ES-I3 (cell line): Measurements from ENCODE around the gene SPACA7.
"Not testable (repeated sequence)": the region's sequence is repeated elsewhere in the genome, so short reads cannot be mapped to it uniquely, and the experiment has no call there.

Experiments used
- H3K36me3 ChIP-seq: 2 replicates; pipeline ENCODE4 v1.6.1; 2013; ENCODE audit warnings: mild to moderate bottlenecking, low read length, control low read depth, moderate library complexity; ENCODE audit not compliant: insufficient read depth
- H3K4me1 ChIP-seq: 2 replicates; pipeline ENCODE4 v1.6.1; 2013; ENCODE audit warnings: mild to moderate bottlenecking, control low read depth, low read length; ENCODE audit not compliant: insufficient read depth
- H3K9ac ChIP-seq: 2 replicates; pipeline ENCODE4 v1.6.1; 2013; ENCODE audit warnings: low read depth, mild to moderate bottlenecking, low read length, moderate library complexity
- H3K9me3 ChIP-seq: 2 replicates; pipeline ENCODE4 v1.6.1; 2013; ENCODE audit warnings: mild to moderate bottlenecking, low read length, moderate library complexity; ENCODE audit not compliant: control insufficient read depth, insufficient read depth

The SPACA7 gene

DNA sequence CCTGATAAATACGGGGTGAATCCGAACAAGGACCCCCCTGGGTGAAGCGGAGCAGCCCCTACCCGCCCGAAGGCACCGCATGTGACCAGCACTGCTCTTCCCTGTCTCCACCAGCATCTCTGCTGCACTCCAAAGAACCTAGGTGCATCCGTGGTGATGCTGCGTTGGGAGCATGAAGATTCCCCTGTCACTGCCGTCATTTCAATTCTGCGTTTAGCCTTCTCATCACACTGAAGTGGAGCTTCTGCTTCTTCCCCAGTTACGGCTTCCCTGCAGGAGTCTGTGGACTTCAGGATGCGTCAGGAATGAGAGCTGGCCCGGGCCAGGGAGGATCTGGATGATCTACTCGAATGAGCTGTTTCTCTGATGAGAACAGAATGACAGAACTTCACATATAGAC, 47.9 kb downstream of the SPACA7 start:
- Histone ChIP-seq H3K4me1 (no peaks in the 10 kb centered on the region), H3K9me3 (peaks cover 7% of the 10 kb centered on the region; the same call in 1 of the 2 replicates), H3K9ac (no peak overlapping the region), H3K36me3 (no peaks in the 10 kb centered on the region)

GRCh38 chr13:112428704-112429103, 52.5 kb downstream of the SPACA7 start:
- no peaks in the 10 kb centered on the region for H3K36me3 ChIP-seq
- H3K9ac ChIP-seq, result no peak overlapping the region
- no peaks in the 10 kb centered on the region for H3K4me1 ChIP-seq
- H3K9me3 ChIP-seq, result peaks cover 12% of the 10 kb centered on the region

DNA sequence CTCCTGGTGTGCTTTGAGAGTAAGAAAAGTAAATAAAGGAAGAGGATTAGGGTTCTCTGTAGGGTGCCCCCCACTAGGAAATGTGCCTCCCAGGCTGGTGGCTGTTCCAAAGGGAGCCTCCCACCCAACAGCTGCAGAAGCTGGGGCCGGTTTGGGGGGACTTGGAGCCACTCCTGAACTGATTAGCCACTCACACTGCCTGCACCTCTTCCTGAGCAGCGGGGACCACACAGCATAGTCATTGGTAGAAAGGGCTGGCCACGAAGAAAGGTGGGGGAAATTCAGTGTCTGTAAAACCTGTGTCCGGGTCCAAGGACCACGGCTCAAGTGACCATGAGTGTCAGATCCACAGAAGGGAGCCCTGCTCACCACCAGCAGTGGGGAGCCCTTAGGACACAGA, 55.6 kb downstream of the SPACA7 start:
- Histone ChIP-seq H3K4me1 (no peaks in the 10 kb centered on the region), H3K9me3 (peaks cover 12% of the 10 kb centered on the region), H3K9ac (no peak overlapping the region), H3K36me3 (no peaks in the 10 kb centered on the region)

- not testable (repeated sequence) for H3K4me1 ChIP-seq, H3K9ac ChIP-seq, H3K36me3 ChIP-seq
- H3K9me3 ChIP-seq, result peaks cover 12% of the 10 kb centered on the region
Measured at GRCh38 chr13:112432734-112433133, 56.6 kb downstream of the SPACA7 start.

GRCh38 chr13:112433517-112433916, 57.4 kb downstream of the SPACA7 start:
- H3K9ac ChIP-seq, H3K4me1 ChIP-seq, H3K36me3 ChIP-seq: not testable (repeated sequence)
- peaks cover 12% of the 10 kb centered on the region for H3K9me3 ChIP-seq

DNA sequence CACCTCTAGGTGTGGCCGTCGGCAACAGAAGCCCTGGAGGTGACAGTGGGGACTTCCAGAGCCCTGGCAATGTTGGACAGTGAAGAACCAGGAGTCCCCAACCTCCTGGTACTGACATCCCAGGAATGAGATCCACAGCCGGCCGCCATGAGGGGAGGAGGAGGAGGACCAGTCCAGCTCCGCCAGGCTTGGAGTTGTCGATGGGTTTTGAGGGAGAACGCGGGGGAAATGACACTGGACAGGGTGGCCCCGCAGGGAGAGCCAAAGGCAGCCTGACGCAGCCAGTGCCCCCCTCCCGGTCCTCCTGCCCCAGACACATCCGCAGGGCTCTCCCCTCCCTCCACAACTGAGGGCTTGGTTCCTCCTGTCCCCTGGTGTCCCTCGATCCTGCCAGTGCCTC, 57.9 kb downstream of the SPACA7 start:
- no peak overlapping the region for H3K9ac ChIP-seq
- no peaks in the 10 kb centered on the region for H3K4me1 ChIP-seq
- H3K36me3 ChIP-seq, result no peaks in the 10 kb centered on the region
- peaks cover 8% of the 10 kb centered on the region for H3K9me3 ChIP-seq

DNA sequence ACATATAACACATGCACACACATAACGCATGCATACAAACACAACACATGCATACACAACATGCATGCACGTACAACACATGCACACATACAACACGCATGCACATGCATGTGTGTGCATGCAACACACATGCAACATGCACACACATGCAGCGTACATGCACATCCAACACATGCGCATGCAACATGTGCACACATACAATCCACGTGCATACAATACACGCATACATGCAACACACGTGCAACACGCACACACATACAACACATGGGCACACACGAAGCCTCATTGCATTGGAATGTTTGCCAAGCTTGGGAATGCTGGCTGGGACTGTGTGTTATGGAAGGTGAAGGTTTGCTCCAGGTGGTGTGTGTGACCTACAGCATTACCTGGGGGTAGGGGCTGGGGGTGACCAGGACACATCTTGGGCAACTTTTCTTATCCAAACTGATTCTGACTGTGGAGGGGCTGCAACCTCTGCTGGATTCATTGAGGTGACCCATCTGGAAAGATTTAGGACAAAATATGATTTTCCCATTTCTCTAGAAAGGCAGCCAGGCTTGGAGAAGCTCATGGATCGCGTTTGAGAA, 58.9 kb downstream of the SPACA7 start:
- H3K9me3 ChIP-seq, result peaks cover 3% of the 10 kb centered on the region; the same call in 1 of the 2 replicates
- H3K9ac ChIP-seq, result no peak overlapping the region
- no peaks in the 10 kb centered on the region for H3K4me1 ChIP-seq
- no peaks in the 10 kb centered on the region for H3K36me3 ChIP-seq

DNA sequence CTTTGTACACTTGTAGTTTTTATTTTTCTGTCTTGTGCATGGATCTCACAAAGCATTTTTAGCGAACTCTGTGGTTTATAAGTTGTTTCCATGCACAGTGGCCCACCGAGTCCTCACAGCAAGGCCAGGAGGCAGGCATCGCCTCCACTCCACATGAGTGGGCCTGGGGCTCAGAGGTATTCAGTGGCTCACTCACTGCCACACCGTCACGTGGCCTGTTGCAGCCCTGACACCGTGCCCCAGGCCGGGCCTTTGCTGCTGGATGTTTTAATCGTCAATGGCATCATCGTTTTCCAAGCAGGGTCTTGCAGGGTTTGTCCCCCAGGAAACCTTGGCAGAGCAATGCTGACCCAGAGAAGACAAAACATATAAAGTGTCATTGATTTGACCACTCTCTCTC, 59.8 kb downstream of the SPACA7 start:
- Histone ChIP-seq H3K9me3 (peaks cover 3% of the 10 kb centered on the region; the same call in 1 of the 2 replicates), H3K9ac (no peak overlapping the region), H3K4me1 (no peaks in the 10 kb centered on the region), H3K36me3 (no peaks in the 10 kb centered on the region)

- H3K36me3 ChIP-seq, result no peaks in the 10 kb centered on the region
- H3K4me1 ChIP-seq, result no peaks in the 10 kb centered on the region
- peaks cover 3% of the 10 kb centered on the region; the same call in 1 of the 2 replicates for H3K9me3 ChIP-seq
- no peak overlapping the region for H3K9ac ChIP-seq
Measured at GRCh38 chr13:112438094-112438493, 61.9 kb downstream of the SPACA7 start.

DNA sequence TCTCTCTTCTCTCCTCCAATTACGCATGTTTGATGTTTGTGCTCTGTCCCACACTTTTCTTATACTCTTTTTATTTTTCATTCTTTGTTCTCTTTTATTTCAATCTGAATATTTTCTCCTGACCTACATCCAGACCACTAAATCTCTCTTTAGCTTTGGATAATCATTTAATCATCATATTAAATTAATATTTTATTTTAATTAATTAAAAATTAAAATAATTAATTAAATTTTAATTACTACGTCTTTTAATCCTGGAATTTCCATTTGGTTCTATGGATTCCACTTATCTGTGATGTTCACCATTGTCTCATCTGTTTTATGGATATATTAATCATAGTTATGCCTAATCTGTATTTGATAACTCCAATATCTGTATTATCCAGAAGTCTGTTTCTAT, 62.4 kb downstream of the SPACA7 start:
- Histone ChIP-seq H3K9me3 (peaks cover 3% of the 10 kb centered on the region; the same call in 1 of the 2 replicates), H3K9ac (no peak overlapping the region), H3K36me3 (no peaks in the 10 kb centered on the region), H3K4me1 (no peaks in the 10 kb centered on the region)

DNA sequence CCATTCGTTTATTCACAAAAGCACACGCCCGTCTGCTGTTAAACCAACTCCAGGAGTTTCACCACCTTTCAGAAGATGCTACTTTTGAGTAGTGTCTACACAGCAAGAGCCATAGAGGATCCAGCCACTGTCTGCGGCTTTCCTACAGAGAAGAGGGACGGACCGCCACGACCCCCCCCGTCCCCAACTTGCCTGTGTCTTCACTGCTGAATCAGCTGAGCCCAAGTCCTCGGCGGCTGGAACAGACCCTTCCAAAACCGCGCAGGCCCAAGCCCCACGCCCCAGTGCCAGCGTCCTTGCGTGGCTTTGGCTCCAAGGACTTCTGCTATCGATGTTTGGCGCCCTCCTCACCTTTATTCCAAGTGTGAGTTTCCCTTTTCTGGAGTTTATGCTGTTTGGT, 65.1 kb downstream of the SPACA7 start:
- Histone ChIP-seq H3K9ac (no peak overlapping the region), H3K36me3 (no peaks in the 10 kb centered on the region), H3K9me3 (peaks cover 3% of the 10 kb centered on the region; the same call in 1 of the 2 replicates), H3K4me1 (no peaks in the 10 kb centered on the region)

DNA sequence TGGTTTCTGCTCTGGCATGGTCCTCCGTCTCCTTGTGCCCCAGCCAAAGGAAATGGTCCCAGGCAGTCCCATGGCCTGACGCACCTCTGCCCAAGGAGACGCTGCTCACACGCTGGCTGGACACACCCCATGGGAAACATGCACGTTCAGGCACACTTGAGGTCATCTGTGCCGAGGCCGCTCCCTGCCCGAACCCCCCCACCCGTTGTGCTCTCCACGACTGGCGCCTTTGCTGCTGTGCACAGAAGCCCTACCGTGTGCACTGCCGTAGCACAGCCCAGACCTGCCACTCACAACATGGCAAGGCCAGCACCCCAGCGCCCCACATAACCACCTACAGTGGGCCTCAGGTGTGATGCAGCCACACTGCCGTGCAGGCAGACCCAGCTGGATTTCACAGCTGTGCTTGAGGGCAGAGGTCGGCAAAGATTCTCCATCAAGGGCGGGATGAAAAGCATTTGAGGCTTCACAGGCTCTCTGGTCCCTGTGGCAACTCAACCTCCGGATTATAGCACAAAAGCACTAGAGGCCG, 65.7 kb downstream of the SPACA7 start:
- Histone ChIP-seq H3K36me3 (no peaks in the 10 kb centered on the region), H3K9ac (no peak overlapping the region), H3K4me1 (no peaks in the 10 kb centered on the region), H3K9me3 (peaks cover 3% of the 10 kb centered on the region; the same call in 1 of the 2 replicates)

- H3K4me1 ChIP-seq, result no peaks in the 10 kb centered on the region
- H3K9me3 ChIP-seq, result peaks cover 3% of the 10 kb centered on the region; the same call in 1 of the 2 replicates
- no peak overlapping the region for H3K9ac ChIP-seq
- no peaks in the 10 kb centered on the region for H3K36me3 ChIP-seq
Measured at GRCh38 chr13:112442483-112443090, 66.4 kb downstream of the SPACA7 start.

- no peak overlapping the region for H3K9ac ChIP-seq
- H3K4me1 ChIP-seq, result no peaks in the 10 kb centered on the region
- H3K36me3 ChIP-seq, result no peaks in the 10 kb centered on the region
- H3K9me3 ChIP-seq, result 0 out of 2 replicates have a peak, but pooled peaks cover under 1% of the 10 kb centered on the region
Measured at GRCh38 chr13:112443191-112443994, 67.2 kb downstream of the SPACA7 start.

- Histone ChIP-seq H3K4me1 (no peaks in the 10 kb centered on the region), H3K36me3 (no peaks in the 10 kb centered on the region), H3K9ac (no peak overlapping the region), H3K9me3 (no peaks in the 10 kb centered on the region)
Measured at GRCh38 chr13:112443995-112444311, 67.8 kb downstream of the SPACA7 start.
